Activated T-helper 9 cell treated with anti-CD3 and anti-CD28 coated beads, Interleukin-2, amount 50 U/mL, for 16 hours (primary cell): ENCODE results near the gene NUDT8.
A peak's percentile ranks its signal among the peaks of the same experiment; 100 is the strongest.
"Not testable (repeated sequence)": the region's sequence is repeated elsewhere in the genome, so short reads cannot be mapped to it uniquely, and the experiment has no call there.

Experiments
- DNase-seq: peaks from one replicate; pipeline ENCODE4 v3.0.0-alpha.2; 2020; ENCODE audit warnings: low read depth

NUDT8 gene

GRCh38 chr11:67627812-67628624, 1.7 kb downstream of the NUDT8 start:
- no peak for DNase-seq

DNA sequence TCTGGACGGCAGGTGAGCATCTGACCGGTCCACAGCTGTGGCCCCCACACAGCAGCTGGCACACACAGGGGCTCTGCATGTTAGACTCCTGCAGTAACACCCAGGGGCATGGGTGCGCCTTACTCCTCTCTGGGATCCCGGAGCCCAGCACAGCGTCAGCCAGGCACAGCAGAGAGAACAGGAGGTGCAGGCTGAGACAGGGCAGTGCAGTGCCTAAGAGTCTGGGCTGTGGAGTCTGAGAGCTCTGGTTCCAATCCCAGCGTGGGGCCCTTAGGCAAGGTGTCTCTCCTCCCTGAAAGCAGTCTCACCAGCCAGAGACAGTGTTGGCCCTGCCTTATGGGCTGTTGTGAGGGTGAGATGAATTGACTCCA, 2.3 kb downstream of the NUDT8 start:
- no peak for DNase-seq

- no peak for DNase-seq
Observed at GRCh38 chr11:67626970-67627369, 2.8 kb downstream of the NUDT8 start.

DNA sequence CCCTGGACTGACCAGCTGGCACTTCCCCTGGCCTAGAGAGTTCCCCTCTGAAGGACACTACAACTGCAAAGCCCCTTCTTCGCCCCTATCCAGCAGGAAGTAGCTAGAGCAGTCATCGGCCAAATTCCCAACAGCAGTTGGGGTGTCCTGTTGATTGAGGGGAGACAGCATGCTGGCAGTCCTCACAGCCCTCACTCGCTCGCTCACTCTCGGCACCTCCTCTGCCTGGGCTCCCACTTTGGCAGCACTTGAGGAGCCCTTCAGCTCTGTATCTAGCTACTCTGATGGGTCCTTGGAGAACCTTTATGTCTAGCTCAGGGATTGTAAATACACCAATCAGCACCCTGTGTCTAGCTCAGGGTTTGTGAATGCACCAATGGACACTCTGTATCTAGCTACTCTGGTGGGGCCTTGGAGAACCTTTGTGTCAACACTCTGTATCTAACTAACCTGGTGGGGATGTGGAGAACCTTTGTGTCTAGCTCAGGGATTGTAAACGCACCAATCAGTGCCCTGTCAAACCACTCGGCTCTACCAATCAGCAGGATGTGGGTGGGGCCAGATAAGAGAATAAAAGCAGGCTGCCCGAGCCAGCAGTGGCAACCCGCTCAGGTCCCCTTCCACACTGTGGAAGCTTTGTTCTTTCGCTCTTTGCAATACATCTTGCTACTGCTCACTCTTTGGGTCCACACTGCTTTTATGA, 3.5 kb downstream of the NUDT8 start:
- not testable (repeated sequence) for DNase-seq

DNA sequence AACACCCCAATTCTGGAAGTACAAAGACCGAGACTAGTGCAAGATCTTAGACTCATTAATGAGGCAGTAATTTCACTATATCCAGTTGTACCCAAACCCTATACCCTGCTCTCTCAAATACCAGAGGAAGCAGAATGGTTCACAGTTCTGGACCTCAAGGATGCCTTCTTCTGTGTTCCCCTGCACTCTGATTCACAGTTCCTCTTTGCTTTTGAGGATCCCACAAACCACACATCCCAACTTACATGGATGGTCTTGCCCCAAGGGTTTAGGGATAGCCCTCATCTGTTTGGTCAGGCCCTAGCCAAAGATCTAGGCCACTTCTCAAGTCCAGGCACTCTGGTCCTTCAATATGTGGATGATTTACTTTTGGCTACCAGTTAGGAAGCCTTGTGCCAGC, 5.9 kb downstream of the NUDT8 start:
- not testable (repeated sequence) for DNase-seq

- DNase-seq: not testable (repeated sequence)
Observed at GRCh38 chr11:67622905-67623304, 6.8 kb downstream of the NUDT8 start.

- not testable (repeated sequence) for DNase-seq
Observed at GRCh38 chr11:67621928-67622327, 7.8 kb downstream of the NUDT8 start.

DNA sequence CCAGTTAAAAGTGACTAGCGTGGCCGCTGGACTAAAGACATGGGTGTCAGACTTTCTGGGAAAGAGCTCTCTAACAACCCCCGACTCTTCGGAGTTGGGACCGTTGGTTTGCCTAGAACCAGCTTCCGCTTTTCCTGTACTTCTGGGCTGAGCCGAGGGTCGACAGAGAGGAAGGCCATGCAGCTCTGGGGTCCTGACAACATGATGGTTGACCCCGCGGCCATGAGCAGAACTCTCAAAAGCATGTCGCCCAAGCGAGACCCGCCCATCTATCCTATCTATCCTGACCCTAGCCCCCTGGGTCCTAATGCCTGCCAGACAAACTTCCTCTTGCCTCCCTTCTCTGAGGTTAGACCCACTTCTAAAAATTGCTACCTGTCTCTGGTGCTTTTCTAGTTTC, 9.1 kb downstream of the NUDT8 start:
- DNase-seq: not testable (repeated sequence)

GRCh38 chr11:67619683-67620618, 9.8 kb downstream of the NUDT8 start:
- DNase-seq: not testable (repeated sequence)

- not testable (repeated sequence) for DNase-seq
Observed at GRCh38 chr11:67618901-67619659, 10.7 kb downstream of the NUDT8 start.

- DNase-seq: no peak
Observed at GRCh38 chr11:67617243-67617953, 12.3 kb downstream of the NUDT8 start.

GRCh38 chr11:67616431-67617242, 13.1 kb downstream of the NUDT8 start:
- DNase-seq: no peak

- no peak for DNase-seq
Observed at GRCh38 chr11:67615728-67616430, 13.9 kb downstream of the NUDT8 start.

DNA sequence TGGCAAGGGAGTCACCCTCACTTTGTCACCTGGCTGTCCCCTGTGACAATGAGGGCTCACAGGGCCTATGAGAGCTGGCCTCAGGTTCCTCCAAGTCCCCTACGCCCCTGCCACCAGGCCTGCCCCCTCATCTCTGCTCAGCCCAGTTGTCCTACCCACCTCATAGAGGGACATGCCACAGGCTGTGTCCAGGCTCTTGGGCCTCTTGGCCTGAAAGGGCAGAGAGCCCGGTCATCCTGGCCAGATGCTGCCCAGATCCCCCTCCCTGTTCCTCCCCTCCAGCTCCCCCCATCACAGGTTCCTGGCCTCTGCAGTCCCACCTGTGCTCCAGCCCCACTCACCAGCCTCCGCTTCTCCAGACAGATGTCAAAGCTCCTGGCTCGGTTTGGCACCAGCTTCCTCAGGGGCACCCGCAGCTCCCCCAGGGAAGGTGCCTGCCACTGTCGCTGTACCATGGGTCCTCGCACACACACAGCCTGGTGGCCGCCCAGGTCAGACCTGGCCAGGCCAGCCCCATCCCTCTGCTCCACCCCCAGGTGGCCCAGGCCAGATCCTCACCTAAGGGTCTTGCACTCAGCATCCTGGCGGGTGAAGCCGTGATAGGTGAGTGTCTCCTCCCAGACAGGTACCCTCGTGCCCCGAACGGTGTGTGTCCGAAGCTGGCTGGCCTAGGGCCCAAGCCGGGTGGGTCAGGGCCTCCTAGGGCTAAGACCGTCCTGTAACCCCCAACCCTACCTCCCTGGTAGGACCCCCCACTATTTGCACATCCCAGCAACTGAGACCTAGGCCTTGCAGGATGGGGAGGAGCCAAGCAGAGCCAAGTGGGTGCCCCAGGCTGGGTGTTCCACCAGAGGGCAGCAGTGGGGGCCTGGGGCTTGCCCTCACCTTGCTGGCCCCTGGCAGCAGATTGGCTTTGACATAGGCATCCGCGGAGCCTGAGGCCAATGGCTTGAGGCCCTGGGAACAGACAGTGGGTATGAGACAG, 14.7 kb downstream of the NUDT8 start:
- peak; percentile 31 for DNase-seq

DNA sequence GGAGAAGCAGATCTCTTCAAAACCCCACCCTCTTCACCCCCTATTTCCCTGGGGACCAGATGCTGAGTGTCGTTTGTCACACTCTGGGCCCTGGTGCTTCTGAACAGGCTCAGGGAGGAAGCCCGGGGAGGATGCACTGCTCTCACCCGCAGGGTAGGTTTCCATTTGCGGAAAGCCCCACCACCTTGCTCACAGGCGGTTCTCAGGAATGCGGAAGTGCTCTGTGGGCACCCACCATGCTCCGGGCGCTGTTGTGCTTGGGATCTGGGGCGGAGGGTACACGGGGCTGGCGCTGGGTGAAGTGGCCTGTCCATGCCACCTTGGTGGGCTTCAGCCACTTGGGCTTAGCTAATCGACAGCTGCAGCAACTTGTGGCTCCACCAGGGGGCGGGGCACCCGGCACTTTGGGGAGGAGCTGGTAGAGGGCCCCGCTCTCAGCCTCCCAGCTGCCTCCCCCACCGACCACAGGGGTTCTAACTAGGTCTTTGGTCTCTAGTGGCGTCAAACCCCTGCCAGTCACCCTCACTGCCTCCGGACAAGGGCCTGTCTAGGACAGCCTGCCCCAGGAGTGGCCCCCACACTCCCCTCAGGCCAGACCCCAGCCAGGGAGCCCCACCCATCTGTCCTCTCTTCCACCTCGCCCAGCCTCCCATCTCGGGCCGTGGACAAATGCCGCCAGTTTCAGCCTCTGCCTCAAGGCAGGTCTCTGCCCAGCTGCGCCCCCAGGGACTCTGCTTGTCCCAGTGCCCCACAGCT, 15.6 kb downstream of the NUDT8 start:
- DNase-seq: peak; percentile 73

DNA sequence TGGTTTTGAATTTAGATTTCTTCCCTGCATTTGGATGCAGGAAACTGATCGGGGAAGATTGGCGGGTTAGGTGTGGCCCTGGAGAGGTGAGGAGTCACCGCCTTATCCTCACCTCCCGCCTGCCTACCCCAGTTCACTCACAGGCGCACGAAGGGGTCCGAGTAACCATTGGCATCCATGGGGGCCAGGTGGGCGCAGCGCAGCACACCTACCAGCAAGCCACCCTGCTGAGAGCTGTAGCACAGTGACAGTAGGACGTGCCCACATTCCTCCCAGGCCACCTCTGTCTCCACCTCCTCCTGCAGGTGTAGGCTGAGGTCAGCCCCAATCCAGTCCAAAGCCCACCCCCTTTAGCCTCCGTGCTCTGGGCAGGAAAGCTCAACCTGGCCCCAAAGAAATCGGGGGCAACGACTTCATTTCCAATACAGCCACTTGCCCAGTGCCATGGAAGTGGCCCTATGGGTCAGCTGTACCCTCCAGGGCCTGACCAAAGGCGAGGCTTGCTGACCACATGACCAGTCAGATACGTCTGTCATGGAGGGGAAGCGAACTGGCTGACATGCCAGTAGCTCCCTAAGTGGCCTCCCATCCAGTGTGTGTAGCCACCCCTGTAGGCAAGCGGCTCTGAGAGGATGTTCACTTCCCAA, 16.3 kb downstream of the NUDT8 start:
- no peak for DNase-seq

DNA sequence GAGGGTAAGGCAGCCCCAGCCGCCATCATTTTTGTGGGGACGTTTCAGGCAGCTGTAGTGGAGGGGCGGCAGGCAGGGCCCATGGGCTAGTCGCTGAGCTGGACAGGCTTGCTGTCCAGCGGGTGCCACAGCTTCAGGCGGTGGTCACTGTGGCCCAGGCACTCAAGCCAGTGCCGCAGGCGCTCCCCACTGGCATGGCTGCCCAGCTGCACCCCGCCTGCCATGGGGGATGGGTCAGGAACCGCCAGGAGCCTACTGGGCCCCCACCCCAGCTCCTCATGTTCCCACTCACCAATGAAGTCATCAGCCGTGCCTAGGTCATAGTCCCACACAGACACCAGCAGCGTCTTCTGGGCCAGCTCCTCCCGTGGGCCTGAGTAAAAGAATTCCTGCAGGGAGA, 17.0 kb downstream of the NUDT8 start:
- no peak for DNase-seq
